DMS53 (cell line): Measurements from ENCODE around the gene PNPLA7.
"Not testable (repeated sequence)": the region's sequence is repeated elsewhere in the genome, so short reads cannot be mapped to it uniquely, and the experiment has no call there.

Experiments
- DNase-seq: peaks from one replicate; lab custom pipeline; 2025; lab: John Stamatoyannopoulos, UW

Gene PNPLA7

GRCh38 chr9:137417161-137418021, 132.8 kb downstream of the PNPLA7 start:
- no peak for DNase-seq

- DNase-seq: no peak
Measured at GRCh38 chr9:137416563-137417151, 133.5 kb downstream of the PNPLA7 start.

GRCh38 chr9:137416006-137416562, 134.1 kb downstream of the PNPLA7 start:
- no peak for DNase-seq

- DNase-seq: no peak
Measured at GRCh38 chr9:137415451-137415850, 134.8 kb downstream of the PNPLA7 start.

GRCh38 chr9:137412431-137412830, 137.8 kb downstream of the PNPLA7 start:
- no peak for DNase-seq

GRCh38 chr9:137411645-137412380, 138.4 kb downstream of the PNPLA7 start:
- no peak for DNase-seq

- DNase-seq: no peak
Measured at GRCh38 chr9:137411260-137411644, 138.9 kb downstream of the PNPLA7 start.

GRCh38 chr9:137410891-137411249, 139.3 kb downstream of the PNPLA7 start:
- no peak for DNase-seq

GRCh38 chr9:137410236-137410890, 139.8 kb downstream of the PNPLA7 start:
- not testable (repeated sequence) for DNase-seq
